Mucosa of rectum (tissue), 2 donors: ENCODE results near the gene SIL1.
"Not testable (repeated sequence)": the region's sequence is repeated elsewhere in the genome, so short reads cannot be mapped to it uniquely, and the experiment has no call there.

ENCODE experiments used
- H3K27ac ChIP-seq, 2 donors: one replicate each; pipeline ENCODE4 v1.7.0; 2013; ENCODE audit warnings: inconsistent platforms in 2 of 2, low read depth in 2 of 2, low read length in 2 of 2
- H3K27me3 ChIP-seq, 2 donors: one replicate each; pipeline ENCODE4 v1.7.0; 2013; ENCODE audit warnings: low read length in 2 of 2; ENCODE audit not compliant: control insufficient read depth in 2 of 2, insufficient read depth in 2 of 2
- H3K36me3 ChIP-seq, 2 donors: one replicate each; pipeline ENCODE4 v1.7.0; 2013; ENCODE audit warnings: low read length in 2 of 2; ENCODE audit not compliant: control insufficient read depth in 2 of 2, insufficient read depth in 2 of 2
- H3K4me1 ChIP-seq, 2 donors: one replicate each; pipeline ENCODE4 v1.7.0; 2013; ENCODE audit warnings: low read length in 2 of 2, mild to moderate bottlenecking in 1 of 2; ENCODE audit not compliant: control insufficient read depth in 2 of 2, insufficient read depth in 2 of 2
- H3K4me3 ChIP-seq, 2 donors: one replicate each; pipeline ENCODE4 v1.7.0; 2013; ENCODE audit warnings: low read length in 2 of 2
- H3K9ac ChIP-seq, 2 donors: one replicate each; pipeline ENCODE4 v1.7.0; 2013; ENCODE audit warnings: low read length in 2 of 2, low read depth in 1 of 2, mild to moderate bottlenecking in 1 of 2
- H3K9me3 ChIP-seq, 2 donors: one replicate each; pipeline ENCODE4 v1.7.0; 2013; ENCODE audit warnings: low read length in 2 of 2; ENCODE audit not compliant: control insufficient read depth in 2 of 2
- donor health status: healthy.
- donor health status: Normal muscosa, but diverticular disease.

SIL1 gene

GRCh38 chr5:139186752-139187326 is 11.3 kb downstream of the SIL1 start:
- Histone ChIP-seq H3K9me3 (no peaks in the 10 kb centered on the region), H3K4me1 (peaks cover 7 to 9% of the 10 kb centered on the region in 2 donors), H3K4me3 (no peak overlapping the region), H3K27me3 (no peaks in the 10 kb centered on the region), H3K36me3 (no peaks in the 10 kb centered on the region), H3K27ac (peak overlapping the region in 1 of 2 donors; percentile 14), H3K9ac (no peak overlapping the region)

- Histone ChIP-seq H3K27me3 (no peaks in the 10 kb centered on the region), H3K27ac (peak overlapping the region in 1 of 2 donors; percentile 14), H3K9me3 (no peaks in the 10 kb centered on the region), H3K4me1 (peaks cover 9 to 11% of the 10 kb centered on the region in 2 donors), H3K4me3 (no peak overlapping the region), H3K36me3 (no peaks in the 10 kb centered on the region), H3K9ac (no peak overlapping the region)
Observed at GRCh38 chr5:139186261-139186660, 11.9 kb downstream of the SIL1 start.

- Histone ChIP-seq H3K4me3 (no peak overlapping the region), H3K36me3 (no peaks in the 10 kb centered on the region), H3K9me3 (no peaks in the 10 kb centered on the region), H3K27me3 (no peaks in the 10 kb centered on the region), H3K9ac (no peak overlapping the region), H3K27ac (no peak overlapping the region), H3K4me1 (peaks cover 10 to 11% of the 10 kb centered on the region in 2 donors)
Observed at GRCh38 chr5:139185589-139185988, 12.6 kb downstream of the SIL1 start.

GRCh38 chr5:139183502-139183901 is 14.7 kb downstream of the SIL1 start:
- no peaks in the 10 kb centered on the region for H3K36me3 ChIP-seq
- no peak overlapping the region for H3K27ac ChIP-seq
- no peaks in the 10 kb centered on the region for H3K9me3 ChIP-seq
- no peaks in the 10 kb centered on the region for H3K27me3 ChIP-seq
- peaks cover 12 to 14% of the 10 kb centered on the region in 2 donors for H3K4me1 ChIP-seq
- H3K4me3 ChIP-seq = no peak overlapping the region
- no peak overlapping the region for H3K9ac ChIP-seq

GRCh38 chr5:139182528-139183296 is 15.5 kb downstream of the SIL1 start:
- Histone ChIP-seq H3K27ac (no peak overlapping the region), H3K36me3 (no peaks in the 10 kb centered on the region), H3K4me1 (peaks cover 14 to 22% of the 10 kb centered on the region in 2 donors), H3K9ac (no peak overlapping the region), H3K27me3 (no peaks in the 10 kb centered on the region), H3K4me3 (no peak overlapping the region), H3K9me3 (no peaks in the 10 kb centered on the region)

- Histone ChIP-seq H3K36me3 (no peaks in the 10 kb centered on the region), H3K27ac (no peak overlapping the region), H3K4me1 (peaks cover 15 to 25% of the 10 kb centered on the region in 2 donors), H3K4me3 (no peak overlapping the region), H3K9ac (no peak overlapping the region), H3K27me3 (no peaks in the 10 kb centered on the region), H3K9me3 (no peaks in the 10 kb centered on the region)
Observed at GRCh38 chr5:139181835-139182452, 16.2 kb downstream of the SIL1 start.

- Histone ChIP-seq H3K9ac (no peak overlapping the region), H3K27me3 (no peaks in the 10 kb centered on the region), H3K36me3 (no peaks in the 10 kb centered on the region), H3K4me1 (peaks cover 15 to 22% of the 10 kb centered on the region in 2 donors), H3K27ac (no peak overlapping the region), H3K4me3 (no peak overlapping the region), H3K9me3 (no peaks in the 10 kb centered on the region)
Observed at GRCh38 chr5:139181322-139181730, 16.8 kb downstream of the SIL1 start.

- Histone ChIP-seq H3K9me3 (no peaks in the 10 kb centered on the region), H3K4me1 (peaks cover 12 to 22% of the 10 kb centered on the region in 2 donors)
Observed at GRCh38 chr5:139180850-139181249, 17.3 kb downstream of the SIL1 start.

GRCh38 chr5:139179778-139180513 is 18.2 kb downstream of the SIL1 start:
- not testable (repeated sequence) for H3K4me3 ChIP-seq, H3K9me3 ChIP-seq, H3K9ac ChIP-seq, H3K36me3 ChIP-seq, H3K27me3 ChIP-seq, H3K27ac ChIP-seq
- peaks cover 11 to 22% of the 10 kb centered on the region in 2 donors for H3K4me1 ChIP-seq

More at GRCh38 chr5:139180850-139181249, 17.3 kb downstream of the SIL1 start:
- Histone ChIP-seq H3K36me3 (no peaks in the 10 kb centered on the region), H3K4me3 (no peak overlapping the region), H3K27ac (no peak overlapping the region), H3K9ac (no peak overlapping the region), H3K27me3 (no peaks in the 10 kb centered on the region)

- Histone ChIP-seq H3K27me3 (no peaks in the 10 kb centered on the region), H3K9ac (no peak overlapping the region), H3K4me3 (no peak overlapping the region), H3K9me3 (no peaks in the 10 kb centered on the region), H3K4me1 (peaks cover 11 to 22% of the 10 kb centered on the region in 2 donors), H3K36me3 (no peaks in the 10 kb centered on the region), H3K27ac (no peak overlapping the region)
Observed at GRCh38 chr5:139178935-139179334, 19.2 kb downstream of the SIL1 start.
